K562 (cell line): ENCODE results near the gene ARAP1. TPM values are rescaled to one million over a fixed set of nuclear protein-coding genes. Genes with fewer than 3 reads are reported as not detected.

Source experiments
- ATAC-seq: fragments of 200-7000 bp; cut with Tn5 transposase; 3 replicates; pipeline ENCODE4 v1.9.1; 2020; ENCODE audit warnings: moderate library complexity
- BruUV-seq: library from RNA; stranded (reverse); fragments of 400-500 nt; replicated peaks from 2 replicates; lab custom pipeline; 2021; lab: Mats Ljungman, UMichigan
- CTCF ChIA-PET: fragments of 300-600 bp; formaldehyde crosslinking; extraction: SDS; loops from one replicate; lab custom pipeline; 2021; ENCODE audit warnings: low intra/inter-chr PET ratio; lab: Yijun Ruan, JAX
- POLR2A ChIA-PET: fragments of 300-600, 350-650 bp; sonication (Branson Sonifier 250); formaldehyde crosslinking; extraction: SDS; loops from one replicate; lab custom pipeline; 2021; ENCODE audit warnings: antibody characterized with exemption, inconsistent platforms; lab: Yijun Ruan, JAX
- DNase-seq, 4 experiments: peaks; one replicate each; pipeline versions ENCODE4 v3.0.0 to v3.0.0-alpha.2; 2011 to 2018; ENCODE audit warnings: low spot score in 3 of 4, mixed read lengths in 3 of 4; ENCODE audit errors: extremely low read depth in 1 of 4
- FAIRE-seq: peaks from 2 replicates; lab custom pipeline; 2011; peaks lifted over from hg19 to GRCh38; lab: Jason Lieb, UNC
- H2AFZ ChIP-seq: 2 replicates; pipeline ENCODE4 v1.6.0; 2011; ENCODE audit warnings: low read depth, low read length, control low read depth, inconsistent platforms
- H3K27ac ChIP-seq: fragments of 200-600 bp; 3 replicates; pipeline ENCODE4 v1.8.0; 2011; ENCODE audit warnings: low read depth, mild to moderate bottlenecking, control low read depth, inconsistent platforms, low read length, moderate library complexity, mixed read lengths; ENCODE audit errors: extremely low read depth
- H3K27me3 ChIP-seq, 2 experiments: fragments of 300-600 bp in 1 of 2; 2 replicates in 1 of 2; 3 replicates in 1 of 2; pipeline versions ENCODE4 v1.6.0 to v1.8.0; 2011; ENCODE audit warnings: inconsistent platforms in 2 of 2, low read length in 2 of 2, mild to moderate bottlenecking in 1 of 2, mixed read lengths in 1 of 2, moderate library complexity in 1 of 2; ENCODE audit not compliant: control insufficient read depth in 2 of 2, insufficient read depth in 2 of 2
- H3K36me3 ChIP-seq: fragments of 300-600 bp; 3 replicates; pipeline ENCODE4 v1.8.0; 2011; ENCODE audit warnings: mild to moderate bottlenecking, low read length, inconsistent platforms; ENCODE audit not compliant: control insufficient read depth, insufficient read depth
- H3K4me1 ChIP-seq, 2 experiments: fragments of 200-600 bp in 1 of 2; replicated peaks in 1 of 2; 2 replicates in 1 of 2; 3 replicates in 1 of 2; pipeline versions ENCODE4 v1.5.1 to v1.8.0; 2011; ENCODE audit warnings: inconsistent platforms in 2 of 2, low read length in 2 of 2, mild to moderate bottlenecking in 1 of 2, mixed read lengths in 1 of 2, moderate library complexity in 1 of 2; ENCODE audit not compliant: control insufficient read depth in 2 of 2, insufficient read depth in 2 of 2
- H3K4me2 ChIP-seq: 2 replicates; pipeline ENCODE4 v1.6.1; 2011; ENCODE audit warnings: low read length, control low read depth, inconsistent platforms, mixed read lengths; ENCODE audit not compliant: insufficient read depth
- H3K4me3 ChIP-seq: fragments of 200-600 bp; sonication (generic), shearing (Covaris generic); 2 replicates; pipeline ENCODE4 v1.5.1; 2016; ENCODE audit warnings: control low read depth, inconsistent platforms
- H3K79me2 ChIP-seq: fragments of 200-600 bp; 3 replicates; pipeline ENCODE4 v1.8.0; 2011; ENCODE audit warnings: low read length, inconsistent platforms; ENCODE audit not compliant: control insufficient read depth, insufficient read depth
- H3K9ac ChIP-seq, 2 experiments: 2 replicates each; pipeline versions ENCODE4 v1.6.0 to v1.6.1; 2011; ENCODE audit warnings: low read depth in 2 of 2, low read length in 2 of 2, control low read depth in 1 of 2, inconsistent platforms in 1 of 2, mild to moderate bottlenecking in 1 of 2, mixed read lengths in 1 of 2; ENCODE audit not compliant: insufficient read depth in 1 of 2
- H3K9me1 ChIP-seq: one replicate; pipeline ENCODE4 v1.6.0; 2011; ENCODE audit warnings: inconsistent platforms, mild to moderate bottlenecking, low read length, moderate library complexity; ENCODE audit not compliant: control insufficient read depth, insufficient read depth
- H3K9me3 ChIP-seq: replicated peaks from 2 replicates; pipeline ENCODE4 v1.5.1; 2011; ENCODE audit warnings: low read depth, low read length, inconsistent platforms; ENCODE audit not compliant: control insufficient read depth, insufficient read depth
- H4K20me1 ChIP-seq: replicated peaks from 2 replicates; pipeline ENCODE4 v1.6.1; 2011; ENCODE audit warnings: low read length, inconsistent platforms, mixed read lengths; ENCODE audit not compliant: control insufficient read depth, insufficient read depth
- ADNP ChIP-seq: fragments of 200-800 bp; sonication (Bioruptor generic); IDR thresholded peaks from 2 replicates; pipeline ENCODE4 v1.6.1; 2016; ENCODE audit warnings: missing genetic modification characterization, missing compliant biosample characterization
- CHAMP1 ChIP-seq: fragments of 450-650 bp; IDR thresholded peaks from 2 replicates; pipeline ENCODE4 v1.6.1; 2016; ENCODE audit warnings: mild to moderate bottlenecking
- KDM1A ChIP-seq, 2 experiments: fragments of 450-650 bp; IDR thresholded peaks; 2 replicates each; pipeline ENCODE4 v1.6.1; 2016; ENCODE audit warnings: mild to moderate bottlenecking in 2 of 2
- NCOA1 ChIP-seq: fragments of 450-650 bp; IDR thresholded peaks from 2 replicates; pipeline ENCODE4 v1.6.1; 2016; ENCODE audit warnings: low read depth
- NFRKB ChIP-seq: fragments of 450-650 bp; IDR thresholded peaks from 2 replicates; pipeline ENCODE4 v1.6.1; 2016; ENCODE audit warnings: low read depth
- SMARCA5 ChIP-seq: fragments of 450-650 bp; IDR thresholded peaks from 2 replicates; pipeline ENCODE4 v1.6.1; 2016
- ZNF699 ChIP-seq: fragments of 250-450 bp; sonication (Bioruptor Pico); IDR thresholded peaks from 2 replicates; pipeline ENCODE4 v1.8.0; 2021; ENCODE audit warnings: mild to moderate bottlenecking, moderate library complexity; ENCODE audit not compliant: insufficient replicate concordance
- WGBS: fragments of 100-300 bp; shearing (Covaris generic); methylation state at CpG from one replicate; pipeline ENCODE4 v1.1.6; 2016; ENCODE audit warnings: low coverage, mixed read lengths; ENCODE audit not compliant: insufficient coverage; ENCODE audit errors: missing lambda C conversion rate; 5-methylcytosine and 5-hydroxymethylcytosine counted together
- in situ Hi-C: fragments of 300-500 bp; cut with MboI; formaldehyde crosslinking; loops from 4 replicates; pipeline ENCODE4 v1.15.0; 2018; ENCODE audit warnings: inconsistent platforms, mixed read lengths
- intact Hi-C: fragments of 100-400 bp; cut with micrococcal nuclease; formaldehyde crosslinking; loops from 2 replicates; pipeline ENCODE4 v1.14.2; 2022
- polyA plus RNA-seq, 8 experiments: library from polyadenylated mRNA; depleted of rRNA in 4 of 8; stranded (reverse) in 5 of 8; unstranded in 3 of 8; fragments of >200 nt; fragmentation: Nextera tagmentation in 2 of 8; fragmentation: Illumina TruSeq in 1 of 8; extraction: Ambion mirVana in 2 of 8; extraction: Trizol in 1 of 8; gene quantifications; 2 replicates each; pipeline versions ENCODE4 v1.2.1 to v1.2.3, GENCODE V29; 2011 to 2014; ENCODE audit warnings: inconsistent platforms in 1 of 8, missing spikeins in 1 of 8
- total RNA-seq, 7 experiments: library from RNA; depleted of rRNA in 6 of 7; stranded (reverse); fragments of >200 nt in 6 of 7; fragmentation: Illumina TruSeq in 2 of 7; extraction: Trizol in 2 of 7; gene quantifications; 2 replicates each; pipeline versions ENCODE4 v1.2.1 to v1.2.3, GENCODE V29; 2011 to 2021; ENCODE audit warnings: low replicate concordance in 1 of 7
- TF ChIP-seq, protein P1 (sequence below), 2 experiments: fragments of 450-650 bp; IDR thresholded peaks; 2 replicates each; pipeline ENCODE4 v1.6.1; 2018; ENCODE audit warnings: mild to moderate bottlenecking in 2 of 2, low read depth in 1 of 2; ENCODE audit not compliant: partially characterized antibody in 2 of 2

The ARAP1 gene
- total and polyA plus RNA-seq, 9 of the 15 experiments (the other 6 are each of a cell fraction or from before 2014, with no cell fraction given), result 0.23 to 67.0 (median 24.6) TPM

DNA sequence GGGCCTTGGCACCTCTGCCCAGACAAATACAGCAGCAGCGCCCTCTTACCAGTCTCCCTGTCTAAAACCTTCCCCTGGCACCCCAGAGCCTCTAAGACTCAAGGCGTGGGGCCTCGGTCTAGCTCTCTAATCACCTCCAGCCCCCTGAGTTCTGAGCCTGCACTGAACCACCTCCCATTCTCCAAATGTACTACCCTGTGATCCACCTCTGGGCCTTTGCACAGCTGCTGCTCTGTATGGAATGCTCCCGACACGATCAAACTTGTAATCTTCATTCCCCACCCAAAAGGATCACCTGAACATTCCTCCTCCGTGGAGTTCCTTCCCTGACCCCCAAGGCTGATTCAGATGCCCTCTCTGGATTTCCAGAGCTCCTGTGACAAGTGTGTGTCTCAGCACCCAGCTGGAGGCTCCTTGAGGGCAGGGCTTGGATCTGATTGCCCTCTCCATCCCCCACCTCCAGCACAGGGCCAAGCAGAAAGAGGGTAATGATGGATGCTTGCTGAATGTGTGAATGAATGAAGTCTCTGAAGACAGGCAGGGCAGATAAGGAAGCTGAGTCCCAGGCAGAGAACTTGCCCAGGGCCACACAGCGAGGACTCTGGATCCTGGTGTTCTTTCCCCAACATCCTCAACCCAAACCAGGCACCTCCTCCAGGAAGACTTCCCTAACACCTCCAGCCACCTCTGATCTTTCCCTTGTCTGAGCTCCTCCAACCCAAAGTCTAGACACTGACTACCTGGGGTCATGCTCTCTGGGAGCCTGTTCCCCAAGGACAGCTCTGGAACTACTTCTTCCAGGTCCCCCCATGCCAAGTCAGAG is 23.3 kb upstream of the ARAP1 start:
- H3K4me3 ChIP-seq, result no peak overlapping the region
- H3K27ac ChIP-seq, result peak overlapping the region; percentile 94
- ChIA-PET POLR2A (interaction anchor here (0.5 to 4.0 kb wide), 15 partner anchors 8 to 100 kb away, joined by 3 to 36 read pairs (median 4); partner anchors contain the start of genes ARAP1 and STARD10), CTCF (no interaction called here)
- peaks cover 64 to 78% of the 10 kb centered on the region in 2 experiments for H3K4me1 ChIP-seq
- H3K9ac ChIP-seq, result peak overlapping the region; percentile 71 to 79; a peak in 3 of 4 replicates
- no TSS peak for BruUV-seq
- H4K20me1 ChIP-seq, result no peaks in the 10 kb centered on the region
- H3K27me3 ChIP-seq, result no peaks in the 10 kb centered on the region
- H3K9me3 ChIP-seq, result no peaks in the 10 kb centered on the region
- intact Hi-C loops (loop anchor here (1.0 to 5.0 kb wide), 2 partner anchors 18 to 33 kb away; no protein-coding TSS in a partner anchor), in situ Hi-C loops (no loop called here)
- 81% methylated on average over 7 of the region's 7 CpGs for WGBS
- peak overlapping the region; percentile 80; the same call in 1 of the 2 replicates for H3K4me2 ChIP-seq
- H3K9me1 ChIP-seq, result peaks cover 7% of the 10 kb centered on the region
- peak overlapping the region; percentile 75; the same call in 1 of the 2 replicates for H2AFZ ChIP-seq
- peak; percentile 32 for FAIRE-seq
- H3K36me3 ChIP-seq, result peaks cover 6% of the 10 kb centered on the region; the same call in 2 of the 3 replicates
- DNase-seq, result no peak
- peaks cover 3% of the 10 kb centered on the region; the same call in 1 of the 3 replicates for H3K79me2 ChIP-seq
- ATAC-seq, result no peak
- peak in 1 of 2 experiments; percentile 50; a peak in 1 of 4 replicates for TF ChIP-seq KDM1A (IDR thresholded peaks at IDR 0.05)
- peak; percentile 78 for TF ChIP-seq SMARCA5
- TF ChIP-seq, protein P1, sequence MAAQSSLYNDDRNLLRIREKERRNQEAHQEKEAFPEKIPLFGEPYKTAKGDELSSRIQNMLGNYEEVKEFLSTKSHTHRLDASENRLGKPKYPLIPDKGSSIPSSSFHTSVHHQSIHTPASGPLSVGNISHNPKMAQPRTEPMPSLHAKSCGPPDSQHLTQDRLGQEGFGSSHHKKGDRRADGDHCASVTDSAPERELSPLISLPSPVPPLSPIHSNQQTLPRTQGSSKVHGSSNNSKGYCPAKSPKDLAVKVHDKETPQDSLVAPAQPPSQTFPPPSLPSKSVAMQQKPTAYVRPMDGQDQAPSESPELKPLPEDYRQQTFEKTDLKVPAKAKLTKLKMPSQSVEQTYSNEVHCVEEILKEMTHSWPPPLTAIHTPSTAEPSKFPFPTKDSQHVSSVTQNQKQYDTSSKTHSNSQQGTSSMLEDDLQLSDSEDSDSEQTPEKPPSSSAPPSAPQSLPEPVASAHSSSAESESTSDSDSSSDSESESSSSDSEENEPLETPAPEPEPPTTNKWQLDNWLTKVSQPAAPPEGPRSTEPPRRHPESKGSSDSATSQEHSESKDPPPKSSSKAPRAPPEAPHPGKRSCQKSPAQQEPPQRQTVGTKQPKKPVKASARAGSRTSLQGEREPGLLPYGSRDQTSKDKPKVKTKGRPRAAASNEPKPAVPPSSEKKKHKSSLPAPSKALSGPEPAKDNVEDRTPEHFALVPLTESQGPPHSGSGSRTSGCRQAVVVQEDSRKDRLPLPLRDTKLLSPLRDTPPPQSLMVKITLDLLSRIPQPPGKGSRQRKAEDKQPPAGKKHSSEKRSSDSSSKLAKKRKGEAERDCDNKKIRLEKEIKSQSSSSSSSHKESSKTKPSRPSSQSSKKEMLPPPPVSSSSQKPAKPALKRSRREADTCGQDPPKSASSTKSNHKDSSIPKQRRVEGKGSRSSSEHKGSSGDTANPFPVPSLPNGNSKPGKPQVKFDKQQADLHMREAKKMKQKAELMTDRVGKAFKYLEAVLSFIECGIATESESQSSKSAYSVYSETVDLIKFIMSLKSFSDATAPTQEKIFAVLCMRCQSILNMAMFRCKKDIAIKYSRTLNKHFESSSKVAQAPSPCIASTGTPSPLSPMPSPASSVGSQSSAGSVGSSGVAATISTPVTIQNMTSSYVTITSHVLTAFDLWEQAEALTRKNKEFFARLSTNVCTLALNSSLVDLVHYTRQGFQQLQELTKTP (IDR thresholded peaks at IDR 0.05; ENCODE audit: low read depth in 1 of 2, partially characterized antibody in 2 of 2), result no peak
- peak; percentile 5; the same call in 1 of the 2 replicates for TF ChIP-seq ADNP (tag)
- no peak for TF ChIP-seq NCOA1
- no peak for TF ChIP-seq ZNF699 (CRISPR knock-in tag)
- no peak for TF ChIP-seq CHAMP1
- peak; percentile 8; the same call in 1 of the 2 replicates for TF ChIP-seq NFRKB
